ENCODE results near the gene TOMM34. TPM values are rescaled to one million over a fixed set of nuclear protein-coding genes. Genes with fewer than 3 reads are reported as not detected.

The TOMM34 gene
- polyA plus RNA-seq, 2 of the 4 experiments (the other 2 are of a cell fraction): 23.4 to 30.8 TPM

GRCh38 chr20:44961011-44961869, 1.0 kb upstream of the TOMM34 start (continued):
- TF ChIP-seq PHF8 (IDR thresholded peaks at IDR 0.05; ENCODE audit: borderline replicate concordance, low read depth): no peak

GRCh38 chr20:44959638-44960102, 527 bp downstream of the TOMM34 start:
- Histone ChIP-seq H3K27ac (peak overlapping the region; percentile 92 to 95), H3K4me1 (peaks cover 37% of the 10 kb centered on the region), H3K9me3 (no peaks in the 10 kb centered on the region), H3K4me3 (peak overlapping the region; percentile 96), H3K4me2 (peak overlapping the region; percentile 88)
- peak; percentile 41 to 54 for ATAC-seq
- DNase-seq (ENCODE audit: low read depth in 1 of 2, low spot score in 1 of 2): peak; percentile 32 to 51
- no peak for FAIRE-seq
- ChIA-PET POLR2A (interaction anchor here (0.8 to 1.6 kb wide), 5 partner anchors 8 to 74 kb away, joined by 3 to 6 read pairs (median 4); partner anchors contain the start of gene YWHAB), CTCF (interaction anchor here (0.9 to 1.6 kb wide), 5 partner anchors 11 to 331 kb away, joined by 3 to 6 read pairs (median 5); no protein-coding TSS in a partner anchor)
- no peak for TF ChIP-seq HOXB5 (CRISPR knock-in tag; IDR thresholded peaks at IDR 0.05)
- TF ChIP-seq SMC3 (IDR thresholded peaks at IDR 0.05): no peak
- TF ChIP-seq ZC3H11A (IDR thresholded peaks at IDR 0.05): no peak
- TF ChIP-seq MAX (IDR thresholded peaks at IDR 0.05): no peak
- TF ChIP-seq MAFK (IDR thresholded peaks at IDR 0.05; ENCODE audit: partially characterized antibody): no peak
- TF ChIP-seq FOXS1 (CRISPR knock-in tag; IDR thresholded peaks at IDR 0.05): no peak
- no peak for TF ChIP-seq KDM1A (IDR thresholded peaks at IDR 0.05; ENCODE audit: low read depth)
- TF ChIP-seq RCOR1 (IDR thresholded peaks at IDR 0.05; ENCODE audit: low read depth, low read length): no peak
- no peak for TF ChIP-seq PBX3 (IDR thresholded peaks at IDR 0.05)
- no peak for TF ChIP-seq HOXA7 (CRISPR knock-in tag; IDR thresholded peaks at IDR 0.05)
- 17% methylated on average over 13 of the region's 13 CpGs for WGBS (ENCODE audit: missing lambda C conversion rate)

GRCh38 chr20:44959082-44959637, 1.0 kb downstream of the TOMM34 start:
- POLR2A ChIA-PET: interaction anchor here (1.4 to 1.6 kb wide), 2 partner anchors 10 to 74 kb away, joined by 3 to 6 read pairs; partner anchors contain the start of gene YWHAB
- ATAC-seq: no peak

GRCh38 chr20:44958276-44958675, 1.9 kb downstream of the TOMM34 start:
- Histone ChIP-seq H3K27ac (no peak overlapping the region), H3K4me2 (peak overlapping the region; percentile 88), H3K4me1 (peaks cover 37% of the 10 kb centered on the region), H3K4me3 (no peak overlapping the region), H3K9me3 (no peaks in the 10 kb centered on the region)
- TF ChIP-seq ZSCAN20 (CRISPR knock-in tag; IDR thresholded peaks at IDR 0.05): no peak
- TF ChIP-seq JUNB (IDR thresholded peaks at IDR 0.05): no peak
- no peak for TF ChIP-seq HES2 (IDR thresholded peaks at IDR 0.05)
- no peak for TF ChIP-seq EP300 (IDR thresholded peaks at IDR 0.05)
- TF ChIP-seq SMC3 (IDR thresholded peaks at IDR 0.05): no peak
- no peak for TF ChIP-seq RFX5 (IDR thresholded peaks at IDR 0.05)
- no peak for TF ChIP-seq FOSB (CRISPR knock-in tag; IDR thresholded peaks at IDR 0.05)
- TF ChIP-seq USF2 (IDR thresholded peaks at IDR 0.05): no peak
- no peak for TF ChIP-seq KDM5A (IDR thresholded peaks at IDR 0.05)
- no peak for TF ChIP-seq MAFK (IDR thresholded peaks at IDR 0.05; ENCODE audit: partially characterized antibody)
- no peak for TF ChIP-seq MYC (IDR thresholded peaks at IDR 0.05; ENCODE audit: borderline replicate concordance, low read length)
- TF ChIP-seq GATA3 (IDR thresholded peaks at IDR 0.05; ENCODE audit: borderline replicate concordance): no peak
- TF ChIP-seq RAD21 (conservative IDR thresholded peaks at IDR 0.05 in 1 of 2, IDR thresholded peaks at IDR 0.05 in 1 of 2): no peak
- TF ChIP-seq EHMT2 (IDR thresholded peaks at IDR 0.05; ENCODE audit: low read depth): no peak
- TF ChIP-seq MAZ (IDR thresholded peaks at IDR 0.05; ENCODE audit: borderline replicate concordance, low read depth, low read length): no peak
- TF ChIP-seq TP53 (CRISPR knock-in tag; IDR thresholded peaks at IDR 0.05): no peak
- no peak for TF ChIP-seq ATOH8 (CRISPR knock-in tag; IDR thresholded peaks at IDR 0.05; ENCODE audit: low read depth)
- no peak for ATAC-seq
- FAIRE-seq: no peak
- ChIA-PET POLR2A (no interaction called here), CTCF (interaction anchor here (1.0 to 1.7 kb wide), 4 partner anchors 16 to 153 kb away, joined by 3 to 7 read pairs (median 4); no protein-coding TSS in a partner anchor)
- WGBS (ENCODE audit: missing lambda C conversion rate): 90% methylated on average over 8 of the region's 8 CpGs
- no peak for DNase-seq (ENCODE audit: low read depth in 1 of 2, low spot score in 1 of 2)

More at GRCh38 chr20:44959082-44959637, 1.0 kb downstream of the TOMM34 start:
- no peak for TF ChIP-seq RARB (CRISPR knock-in tag; IDR thresholded peaks at IDR 0.05)
- no peak for TF ChIP-seq FOSL2 (IDR thresholded peaks at IDR 0.05)
- TF ChIP-seq FOSL2 (CRISPR knock-in tag; IDR thresholded peaks at IDR 0.05): 0 out of 2 replicates have a peak, but pooled peaks have one; percentile 4
- Histone ChIP-seq H3K4me2 (peak overlapping the region; percentile 88), H3K4me1 (peaks cover 37% of the 10 kb centered on the region), H3K4me3 (peak overlapping the region; percentile 96), H3K9me3 (no peaks in the 10 kb centered on the region), H3K27ac (peak overlapping the region; percentile 92 to 95)
- 49% methylated on average over 8 of the region's 8 CpGs for WGBS (ENCODE audit: missing lambda C conversion rate)
- DNase-seq (ENCODE audit: low read depth in 1 of 2, low spot score in 1 of 2) (no peak), FAIRE-seq (no peak)
- CTCF ChIA-PET: interaction anchor here (1.1 to 1.5 kb wide), 4 partner anchors 11 to 153 kb away, joined by 3 to 6 read pairs (median 5); no protein-coding TSS in a partner anchor

All from A549 (cell line).